BE2C (cell line): ENCODE results near the gene SEC14L2.
"Not testable (repeated sequence)": the region's sequence is repeated elsewhere in the genome, so short reads cannot be mapped to it uniquely, and the experiment has no call there.

Experiments
- DNase-seq: peaks from one replicate; pipeline ENCODE4 v3.0.0-alpha.2; 2020
- H3K27me3 ChIP-seq: fragments of 250-450 bp; sonication (Bioruptor Pico); 2 replicates; pipeline ENCODE4 v1.5.1; 2020; ENCODE audit warnings: mild to moderate bottlenecking
- H3K36me3 ChIP-seq: fragments of 250-450 bp; sonication (Bioruptor Pico); 2 replicates; pipeline ENCODE4 v1.5.1; 2020; ENCODE audit warnings: mild to moderate bottlenecking
- H3K4me1 ChIP-seq: fragments of 250-450 bp; sonication (Bioruptor Pico); 2 replicates; pipeline ENCODE4 v1.5.1; 2020
- H3K4me3 ChIP-seq: 2 replicates; pipeline ENCODE4 v1.5.1; 2011; ENCODE audit warnings: low read depth, low read length
- H3K9me3 ChIP-seq: fragments of 250-450 bp; sonication (Bioruptor Pico); 2 replicates; pipeline ENCODE4 v1.5.1; 2020
- CTCF ChIP-seq: IDR thresholded peaks from 2 replicates; pipeline ENCODE4 v1.5.1; 2012; ENCODE audit warnings: mild to moderate bottlenecking, low read depth, low read length

SEC14L2 gene

GRCh38 chr22:30459181-30460052 lies 62.6 kb downstream of the SEC14L2 start:
- Histone ChIP-seq H3K27me3 (no peaks in the 10 kb centered on the region), H3K9me3 (no peaks in the 10 kb centered on the region), H3K4me3 (no peak overlapping the region), H3K4me1 (no peaks in the 10 kb centered on the region; the same call in 1 of the 2 replicates), H3K36me3 (no peaks in the 10 kb centered on the region)
- DNase-seq, result no peak
- no peak for TF ChIP-seq CTCF

- DNase-seq, result no peak
- no peak overlapping the region for H3K4me3 ChIP-seq
- H3K27me3 ChIP-seq, result no peaks in the 10 kb centered on the region
- no peaks in the 10 kb centered on the region for H3K36me3 ChIP-seq
- H3K9me3 ChIP-seq, result no peaks in the 10 kb centered on the region
- no peaks in the 10 kb centered on the region; the same call in 1 of the 2 replicates for H3K4me1 ChIP-seq
- TF ChIP-seq CTCF, result no peak
Measured at GRCh38 chr22:30460147-30460546, 63.3 kb downstream of the SEC14L2 start.

- not testable (repeated sequence) for H3K4me3 ChIP-seq, H3K4me1 ChIP-seq, DNase-seq, H3K27me3 ChIP-seq, H3K9me3 ChIP-seq, H3K36me3 ChIP-seq
Measured at GRCh38 chr22:30460555-30460954, 63.7 kb downstream of the SEC14L2 start.

GRCh38 chr22:30469165-30469564 lies 72.3 kb downstream of the SEC14L2 start:
- H3K4me1 ChIP-seq, result no peaks in the 10 kb centered on the region
- no peak for TF ChIP-seq CTCF
- peaks cover 6% of the 10 kb centered on the region; the same call in 1 of the 2 replicates for H3K27me3 ChIP-seq
- no peaks in the 10 kb centered on the region for H3K9me3 ChIP-seq
- H3K4me3 ChIP-seq, result no peak overlapping the region
- no peak for DNase-seq
- H3K36me3 ChIP-seq, result no peaks in the 10 kb centered on the region

- no peak for TF ChIP-seq CTCF
- no peak for DNase-seq
- H3K4me1 ChIP-seq, result no peaks in the 10 kb centered on the region
- H3K4me3 ChIP-seq, result no peak overlapping the region
- H3K9me3 ChIP-seq, result no peaks in the 10 kb centered on the region
- no peaks in the 10 kb centered on the region for H3K36me3 ChIP-seq
- peaks cover 6% of the 10 kb centered on the region; the same call in 1 of the 2 replicates for H3K27me3 ChIP-seq
Measured at GRCh38 chr22:30470655-30471054, 73.8 kb downstream of the SEC14L2 start.

- no peak for DNase-seq
- no peaks in the 10 kb centered on the region for H3K9me3 ChIP-seq
- H3K27me3 ChIP-seq, result peaks cover 6% of the 10 kb centered on the region; the same call in 1 of the 2 replicates
- H3K4me3 ChIP-seq, result no peak within 1 kb of the TSS
- H3K4me1 ChIP-seq, result no peaks in the 10 kb centered on the region
- no peak for TF ChIP-seq CTCF
- H3K36me3 ChIP-seq, result no peaks in the 10 kb centered on the region
Measured at GRCh38 chr22:30471616-30472318, 74.9 kb downstream of the SEC14L2 start, which contains the start of gene SEC14L3. SEC14L3 (minus strand) TSS chr22:30472017; CDS start chr22:30471958, 59 bp downstream.
